NCI-H446 (cell line): ENCODE measurements around the gene CABLES2.

ENCODE experiments used
- DNase-seq, 2 experiments: peaks; one replicate each; lab custom pipeline; 2025; lab: John Stamatoyannopoulos, UW

Gene CABLES2

GRCh38 chr20:62407221-62407992 lies at the start of gene CABLES2:
TSS of gene CABLES2 (minus strand) at chr20:62407285. CDS start at chr20:62407276, 9 bp downstream.
- peak; percentile 91 to 96 for DNase-seq

DNA sequence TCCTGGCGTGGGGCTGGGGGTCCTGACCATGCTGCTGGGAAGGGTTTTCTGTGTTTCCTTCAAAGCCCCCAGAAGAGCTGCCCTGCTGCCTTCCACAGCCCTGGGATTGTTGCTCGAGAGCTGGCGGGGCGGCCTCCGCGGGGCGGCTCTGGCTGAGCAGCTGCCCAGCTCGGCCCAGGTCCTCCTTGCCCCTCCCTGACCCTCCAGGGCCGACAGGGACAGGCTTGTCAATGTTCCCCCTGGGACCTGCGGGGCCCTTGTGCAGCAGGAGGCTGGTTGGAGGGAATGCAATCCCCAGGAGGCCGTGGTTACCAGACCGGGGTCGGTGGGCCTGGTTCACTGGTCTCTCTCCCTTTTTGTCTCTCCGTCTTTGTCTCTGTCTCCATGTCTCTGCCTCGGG lies 48.8 kb upstream of the CABLES2 start:
- DNase-seq, result no peak

DNA sequence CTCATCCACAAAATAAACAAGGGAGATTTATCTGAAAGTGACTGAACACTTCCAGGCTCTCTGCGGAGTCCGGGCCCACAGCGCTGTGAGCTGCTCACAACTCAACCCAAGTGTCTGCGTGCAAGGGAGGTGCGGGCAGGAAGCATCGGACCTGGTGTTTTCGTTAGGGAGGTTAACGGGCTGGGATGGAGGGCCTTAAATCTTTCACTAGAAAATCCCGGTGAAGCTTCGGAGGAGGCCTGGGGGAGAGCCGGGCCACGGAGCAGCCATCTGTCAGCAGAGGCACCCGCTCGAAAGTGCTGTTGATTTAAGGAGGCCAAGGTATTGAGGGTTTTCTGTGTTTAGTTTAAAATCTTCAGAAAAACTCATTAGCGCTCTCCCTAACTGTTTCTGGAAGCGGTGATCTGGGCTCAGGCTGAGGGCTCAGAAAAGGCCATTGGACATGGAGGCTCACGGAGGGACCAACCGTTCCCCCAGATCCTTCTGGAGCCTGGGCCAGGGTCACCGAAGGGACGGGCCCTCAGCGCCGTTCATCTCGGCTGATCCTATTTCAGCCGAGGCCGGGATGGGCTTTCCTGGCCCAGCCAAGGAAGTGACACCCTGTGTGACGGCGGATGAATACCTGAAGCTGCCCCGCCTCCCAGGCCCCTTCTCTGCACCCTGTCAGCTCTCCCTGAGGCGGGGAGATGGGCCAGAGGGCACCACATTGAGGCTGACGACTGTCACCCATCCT lies 48.0 kb upstream of the CABLES2 start:
- DNase-seq, result no peak

DNA sequence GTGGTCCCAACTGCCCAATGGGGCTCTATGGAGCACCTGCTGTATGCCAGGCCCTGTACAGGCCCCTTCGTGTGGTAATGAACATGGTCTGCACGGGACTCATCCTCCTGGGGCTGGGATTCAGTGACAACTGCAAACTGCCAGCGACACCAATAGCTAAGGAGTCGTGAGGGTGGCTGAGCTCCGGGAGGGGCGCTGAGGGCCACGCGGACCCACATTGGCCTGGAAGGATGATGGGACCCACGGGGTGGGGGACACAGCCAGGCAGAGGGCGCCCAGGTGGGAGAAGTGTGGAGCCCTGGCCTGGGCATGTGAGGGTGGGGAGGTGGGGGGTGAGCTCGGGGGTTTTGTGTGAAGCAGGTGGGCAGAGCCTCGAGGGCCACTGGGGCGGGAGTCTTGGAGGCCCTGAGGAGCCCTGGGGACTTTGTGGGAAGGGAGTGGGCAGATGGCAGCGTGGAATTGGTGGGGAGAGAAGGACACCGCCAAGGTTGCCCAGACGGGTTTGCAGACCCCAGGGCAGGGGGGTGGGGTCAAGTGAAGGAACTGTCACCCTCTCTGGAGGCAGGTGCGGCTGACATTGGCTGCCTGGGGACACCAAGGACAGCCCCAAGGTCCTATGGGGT lies 46.2 kb upstream of the CABLES2 start:
- no peak for DNase-seq

DNA sequence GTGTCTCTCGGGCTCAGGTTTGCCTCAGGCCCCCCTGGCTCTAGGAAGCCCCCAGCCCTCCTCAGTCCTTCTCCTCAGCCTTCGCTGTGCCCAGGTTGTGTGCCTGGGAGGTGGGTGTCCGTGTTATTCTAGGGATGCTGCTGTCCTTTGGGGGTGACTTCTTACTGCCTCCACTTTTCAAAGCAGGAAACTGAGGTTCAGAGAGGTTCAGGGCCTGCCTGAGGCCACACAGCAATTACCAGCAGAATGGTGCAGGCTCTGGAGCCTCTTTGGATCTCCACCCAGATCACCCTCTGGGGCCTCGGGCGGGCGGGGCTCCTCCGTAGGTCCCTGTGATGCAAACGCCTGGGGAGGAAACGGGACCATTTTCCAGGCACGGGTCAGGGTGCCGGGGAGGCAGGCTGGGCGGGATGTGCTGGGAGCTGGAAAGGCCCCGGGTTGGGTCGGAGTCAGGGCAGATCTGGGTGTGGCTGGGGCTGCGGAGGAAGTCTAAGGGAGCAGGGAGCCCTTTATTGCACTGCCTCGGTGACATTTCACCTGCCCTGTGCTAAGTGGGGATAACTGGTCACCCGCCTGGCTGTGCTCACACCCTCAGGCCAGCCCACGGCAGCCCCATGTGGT lies 45.5 kb upstream of the CABLES2 start:
- DNase-seq, result no peak

DNA sequence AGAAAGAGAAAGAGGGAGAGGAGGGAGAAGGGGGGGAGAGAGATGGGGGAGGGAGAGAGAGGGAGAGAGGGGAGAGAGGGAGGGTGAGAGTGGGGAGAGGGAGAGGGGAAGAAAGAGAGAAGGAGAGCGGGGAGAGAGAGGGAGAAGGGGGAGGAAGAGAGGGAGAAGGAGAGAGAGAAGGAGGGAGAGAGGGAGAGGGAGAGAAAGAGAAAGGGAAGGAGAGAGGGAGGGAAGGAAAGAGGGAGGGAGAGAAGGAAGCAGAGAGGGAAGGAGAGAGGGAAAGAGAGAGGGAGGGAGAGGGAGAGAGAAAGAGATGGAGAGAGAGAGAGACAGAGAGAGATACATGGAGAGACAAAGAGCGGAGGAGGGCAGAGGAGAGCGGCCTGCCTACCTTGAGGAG lies 44.9 kb upstream of the CABLES2 start:
- DNase-seq, result no peak

DNA sequence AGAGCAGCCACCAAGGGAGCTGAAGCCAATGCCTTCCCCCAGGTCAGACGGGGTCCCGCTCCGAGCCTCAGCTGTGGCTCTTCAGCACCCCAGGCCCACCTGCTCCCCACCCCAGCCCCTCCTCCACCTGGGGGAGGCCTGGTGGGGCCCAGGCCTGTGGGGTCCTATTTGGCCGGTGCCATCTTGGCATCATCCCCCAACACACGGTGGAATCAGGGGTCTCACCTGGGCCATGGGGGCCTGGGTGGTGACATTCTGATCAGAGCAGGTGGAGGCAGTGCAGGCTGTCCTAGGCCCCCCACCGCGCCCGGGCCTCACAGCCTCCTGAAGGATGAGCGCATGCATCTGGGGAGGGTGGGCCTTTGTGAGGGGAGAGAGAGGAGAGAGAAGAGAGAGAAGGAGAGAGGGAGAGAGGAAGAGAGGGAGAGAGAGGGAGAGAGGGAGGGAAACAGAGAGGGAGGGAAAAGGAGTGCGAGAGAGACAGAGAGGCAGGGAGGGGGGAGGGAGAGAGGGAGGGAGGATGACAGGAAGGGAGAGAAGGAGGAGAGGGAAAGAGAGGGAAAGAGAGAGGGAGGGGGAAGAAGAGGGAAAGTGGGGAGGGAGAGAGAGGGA lies 44.2 kb upstream of the CABLES2 start:
- no peak for DNase-seq

- no peak for DNase-seq
Observed at GRCh38 chr20:62449951-62450691, 43.0 kb upstream of the CABLES2 start.

DNA sequence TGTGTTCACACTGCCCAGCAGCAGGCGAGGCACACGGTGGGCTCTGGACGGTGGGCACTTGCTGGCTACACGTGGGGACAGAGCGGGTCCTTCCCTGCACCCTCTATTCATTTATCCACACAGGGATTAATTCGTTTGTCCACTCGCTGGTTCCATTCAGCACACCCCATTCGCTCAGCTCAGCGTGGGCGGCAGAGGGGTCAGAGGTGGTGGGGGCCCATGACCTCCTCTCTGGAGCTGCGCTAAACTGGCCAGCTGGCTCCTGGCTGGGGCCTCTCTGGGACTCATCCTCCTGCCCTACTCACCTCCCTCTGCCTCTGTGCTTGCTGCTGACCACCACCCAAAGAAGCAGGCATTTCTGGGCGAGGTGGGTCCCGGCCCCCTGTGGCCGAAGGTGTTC lies 41.7 kb upstream of the CABLES2 start:
- no peak for DNase-seq

DNA sequence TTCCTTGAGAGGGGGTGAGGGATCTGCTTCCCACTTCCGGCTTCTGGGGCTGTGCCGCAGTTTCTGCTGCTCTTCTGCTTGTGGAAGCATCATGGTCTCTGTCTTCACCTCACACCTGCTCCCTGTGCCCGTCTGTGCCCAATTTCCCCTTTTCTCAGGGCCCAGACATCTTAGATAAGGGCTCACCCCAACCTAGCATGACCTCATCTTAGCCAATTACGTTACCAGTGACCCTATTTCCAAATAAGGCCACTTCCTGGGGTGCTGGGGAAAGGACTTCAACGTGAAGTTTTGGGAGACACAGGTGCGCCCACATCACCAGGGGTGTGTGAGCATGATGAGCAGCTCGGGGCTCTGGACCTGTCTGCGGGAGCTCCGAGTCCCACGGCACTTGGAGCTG lies 41.0 kb upstream of the CABLES2 start:
- no peak for DNase-seq

DNA sequence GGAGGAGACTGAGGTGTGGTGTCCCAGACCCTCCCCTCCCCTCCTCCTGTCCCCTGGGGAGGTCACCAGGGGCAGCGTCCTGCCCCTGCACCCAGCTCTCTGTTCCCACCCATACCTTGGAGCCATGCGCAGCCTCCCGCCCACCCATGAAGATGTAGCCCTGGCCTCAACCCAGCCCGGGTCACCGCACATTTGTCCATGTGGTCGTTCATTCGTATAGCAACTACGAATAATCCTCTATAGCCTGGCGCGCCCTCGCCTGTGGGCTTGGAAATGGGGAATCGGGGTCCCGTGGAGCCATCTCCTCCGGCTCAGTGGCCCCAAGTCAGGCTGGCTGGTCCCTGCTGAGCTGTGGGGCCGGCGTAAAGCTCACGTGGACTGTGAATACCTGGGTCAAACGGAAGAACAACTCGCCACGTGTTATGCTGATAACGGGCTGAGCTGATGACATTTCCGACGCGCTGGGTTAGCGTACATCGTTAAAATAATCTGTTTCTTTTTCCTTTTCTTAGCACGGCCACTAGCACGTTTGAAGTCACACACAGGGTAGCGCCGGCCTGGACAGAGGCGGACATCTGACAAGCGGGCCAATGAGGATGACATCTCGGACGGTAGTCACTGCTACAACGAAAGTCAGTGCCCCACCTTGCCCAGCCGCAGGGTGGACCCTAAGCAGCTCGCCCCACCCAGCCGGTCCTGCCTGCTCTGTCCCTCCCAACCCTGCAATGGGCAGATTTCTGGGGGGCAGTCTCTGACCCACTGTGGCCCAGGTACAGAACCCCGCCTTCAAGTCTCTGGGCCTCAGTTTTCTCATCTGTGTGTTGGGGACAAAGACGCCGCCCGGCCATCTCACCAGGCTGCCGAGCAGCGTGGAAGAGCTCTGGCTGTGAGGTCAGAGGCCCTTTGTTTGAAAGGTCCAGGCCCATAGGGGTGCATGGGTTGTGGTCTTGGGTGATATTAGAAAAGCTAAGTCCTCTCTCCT lies 40.1 kb upstream of the CABLES2 start:
- no peak for DNase-seq

DNA sequence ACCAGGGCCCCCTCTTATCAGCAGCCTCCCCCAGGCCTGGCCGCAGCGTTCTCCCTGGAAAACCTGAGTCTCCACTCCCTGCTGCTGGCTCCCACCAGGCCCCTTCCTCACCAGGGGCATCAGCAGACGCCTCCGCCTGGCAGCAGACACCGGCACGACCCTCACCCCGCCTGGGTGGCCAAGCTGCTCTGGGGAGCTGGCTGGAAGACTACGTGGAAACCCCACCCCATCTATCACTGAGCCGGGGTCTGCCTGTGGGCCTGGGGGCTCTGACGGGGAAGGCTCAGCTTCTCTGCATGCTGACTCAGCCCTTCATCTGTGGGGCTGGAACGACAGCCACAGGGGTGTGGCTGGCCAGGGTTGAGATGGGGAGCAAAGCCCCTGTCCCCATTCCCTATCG lies 39.4 kb upstream of the CABLES2 start:
- DNase-seq, result no peak

DNA sequence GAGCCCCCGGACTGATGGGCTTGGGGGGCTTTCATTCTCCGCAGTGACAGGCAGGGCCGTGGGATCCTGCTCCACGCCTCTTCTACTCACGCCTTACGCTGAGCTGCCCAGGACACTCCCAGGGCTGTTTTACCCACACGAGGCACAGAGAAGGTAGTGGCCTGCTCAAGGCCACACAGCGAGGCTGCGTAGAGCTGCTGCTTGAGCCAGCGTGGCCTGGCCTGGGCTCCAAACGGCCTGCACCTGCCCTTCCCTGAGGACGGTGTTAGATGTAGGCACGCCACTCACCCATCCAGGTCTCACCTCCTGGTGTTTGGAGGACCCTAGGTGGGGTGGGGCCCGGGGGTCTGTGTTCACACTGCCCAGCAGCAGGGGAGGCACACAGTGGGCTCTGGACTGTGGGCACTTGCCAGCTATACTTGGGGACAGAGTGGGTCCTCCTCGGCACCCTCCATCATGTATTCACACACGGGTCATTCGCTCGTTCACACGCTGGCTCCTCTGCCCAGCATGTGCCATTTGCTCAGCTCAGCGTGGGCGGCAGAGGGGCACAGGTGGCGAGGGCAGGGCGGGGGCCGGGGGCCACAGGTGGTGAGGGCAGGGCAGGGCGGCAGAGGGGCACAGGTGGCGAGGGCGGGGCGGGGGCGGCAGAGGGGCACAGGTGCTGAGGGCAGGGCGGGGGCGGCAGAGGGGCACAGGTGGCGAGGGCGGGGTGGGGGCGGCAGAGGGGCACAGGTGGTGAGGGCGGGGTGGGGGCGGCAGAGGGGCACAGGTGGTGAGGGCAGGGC lies 38.7 kb upstream of the CABLES2 start:
- no peak for DNase-seq

DNA sequence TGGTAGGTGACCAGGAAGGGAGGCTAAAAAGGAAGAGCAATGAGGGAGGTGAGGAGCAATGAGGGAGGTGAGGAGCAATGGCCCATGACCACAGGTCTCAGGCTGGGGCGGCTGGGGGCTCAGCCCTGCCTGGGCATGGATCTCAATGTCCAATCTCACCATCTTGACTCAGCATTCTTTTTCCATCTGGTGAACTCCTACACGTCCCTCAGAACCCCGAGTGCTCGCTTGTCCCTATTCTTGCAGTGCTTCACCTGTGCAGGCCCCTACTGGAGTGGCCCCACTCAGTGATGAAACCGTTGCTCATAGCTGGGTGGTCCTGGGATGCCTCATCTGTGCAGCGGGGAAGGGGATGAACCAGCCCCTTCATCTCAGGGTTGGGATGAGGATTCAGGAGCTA lies 37.2 kb upstream of the CABLES2 start:
- DNase-seq, result no peak

DNA sequence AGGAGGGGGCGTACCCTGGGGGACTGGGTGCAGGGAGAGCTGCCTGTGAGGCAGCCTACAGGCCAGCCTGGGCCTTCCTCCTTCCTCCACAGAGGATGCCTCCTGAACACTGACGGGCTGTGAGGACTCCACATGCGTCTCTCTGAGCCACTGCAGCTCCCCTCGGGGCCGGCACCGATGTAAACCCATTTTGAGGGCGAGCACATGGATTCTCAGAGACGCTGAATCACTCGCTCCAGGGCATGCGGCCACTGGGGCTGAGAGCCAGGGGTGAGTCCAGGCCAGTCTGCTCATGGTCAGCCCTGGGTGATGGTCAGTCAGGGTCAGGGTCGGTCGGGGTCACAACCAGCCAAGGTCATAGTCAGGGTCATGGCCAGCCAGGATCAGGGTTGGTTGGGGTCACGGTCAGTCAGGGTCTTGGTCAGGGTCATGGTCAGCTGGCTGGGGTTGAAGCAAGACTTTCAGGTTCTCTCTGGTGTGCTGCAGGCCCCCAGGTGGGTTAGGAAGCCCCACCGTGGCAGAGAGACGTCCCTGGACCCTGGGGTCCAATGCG lies 35.0 kb upstream of the CABLES2 start:
- no peak for DNase-seq

DNA sequence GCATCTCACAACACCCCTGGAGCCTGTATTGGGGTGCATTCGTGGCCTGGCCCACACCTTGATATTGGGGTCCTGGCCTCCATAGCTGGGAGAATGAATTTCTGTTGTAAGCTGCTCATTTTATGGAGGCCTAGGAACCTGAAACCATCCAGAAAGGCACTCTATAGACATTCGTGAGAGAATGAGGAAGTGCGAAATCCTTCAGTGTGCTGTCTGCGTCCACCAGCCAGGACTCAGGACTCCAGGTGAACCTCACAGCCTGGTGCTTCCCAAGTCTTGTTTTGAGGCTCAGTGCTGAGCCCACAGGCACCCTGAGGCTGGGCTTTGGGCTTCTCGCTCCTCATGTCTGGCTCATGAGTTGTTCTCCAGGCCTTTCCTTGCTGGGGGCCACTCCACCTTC lies 32.1 kb upstream of the CABLES2 start:
- no peak for DNase-seq

GRCh38 chr20:62437927-62438326 lies 30.8 kb upstream of the CABLES2 start:
- peak in 1 of 2 experiments; percentile 62 for DNase-seq

GRCh38 chr20:62437496-62437895 lies 30.4 kb upstream of the CABLES2 start:
- no peak for DNase-seq

DNA sequence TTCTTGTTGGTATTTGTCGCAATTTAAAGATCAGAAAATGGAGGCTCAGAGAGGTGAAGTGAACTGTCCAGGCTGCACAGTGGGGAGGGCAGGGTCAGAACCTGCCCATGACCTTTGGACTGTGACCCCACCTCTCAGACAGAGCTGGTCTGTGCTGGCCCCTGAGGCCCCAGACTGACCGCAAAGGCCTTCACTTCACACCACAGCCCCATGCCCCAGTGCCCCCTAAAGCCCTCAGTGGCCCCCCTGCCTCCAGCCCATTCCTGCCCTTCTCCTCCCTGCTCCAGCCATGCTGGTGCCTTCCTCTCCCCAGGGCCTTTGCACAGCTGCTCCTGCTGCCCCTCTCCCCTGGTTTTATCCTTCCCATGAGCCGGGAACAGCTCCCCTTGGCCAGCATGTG lies 29.6 kb upstream of the CABLES2 start:
- no peak for DNase-seq
